SK-MEL-5 (cell line): ENCODE results near the gene PAX8. TPM values are rescaled to one million over a fixed set of nuclear protein-coding genes. Genes with fewer than 3 reads are reported as not detected.

Experiments used
- DNase-seq: peaks from one replicate; pipeline ENCODE4 v3.0.0-alpha.2; 2016; ENCODE audit warnings: low read depth, low spot score
- in situ Hi-C: cut with HindIII; loops from 2 replicates; pipeline ENCODE4 v1.10.0; 2016; ENCODE audit warnings: low sequenced_read_pairs, high pct_unique_total_duplicates, low pct_unique_long_range_greater_than_20kb
- total RNA-seq: library from RNA; depleted of rRNA; stranded (reverse); fragments of >200 nt; shearing (Covaris generic); gene quantifications from 2 replicates; pipeline ENCODE4 v1.2.3, GENCODE V29; 2014

Gene PAX8
- total RNA-seq, 1 experiment from 2014 or later: 0.90 TPM

DNA sequence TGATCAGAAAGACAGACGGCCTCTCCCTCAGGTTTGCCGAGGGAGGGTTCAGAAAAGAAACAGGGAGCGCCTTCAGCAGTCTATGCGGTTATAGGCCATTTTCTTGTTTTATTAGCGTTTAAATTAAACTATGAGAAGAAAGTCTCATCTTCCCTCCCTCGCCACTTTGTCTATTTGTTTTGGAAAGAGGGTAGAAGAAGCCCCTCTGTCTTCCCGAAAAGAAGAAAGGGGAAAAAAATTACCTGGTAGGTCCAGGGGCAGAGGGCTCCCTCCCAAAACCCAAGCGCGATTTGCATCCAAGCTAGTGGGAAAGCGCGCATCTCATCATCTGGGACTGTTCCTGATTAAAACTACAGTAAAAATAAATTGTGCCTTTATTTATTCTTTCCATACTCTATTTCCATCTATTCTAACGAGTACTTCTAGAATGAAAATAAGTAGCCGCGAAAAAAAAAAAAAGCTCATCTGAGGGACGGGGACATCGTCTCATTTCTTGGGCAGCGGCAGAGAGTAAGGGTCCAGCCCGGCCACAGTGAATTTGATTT, 2.4 kb downstream of the PAX8 start:
- in situ Hi-C loops: no loop called here
- no peak for DNase-seq

GRCh38 chr2:113275556-113276215, 3.0 kb downstream of the PAX8 start:
- in situ Hi-C loops: no loop called here
- no peak for DNase-seq

DNA sequence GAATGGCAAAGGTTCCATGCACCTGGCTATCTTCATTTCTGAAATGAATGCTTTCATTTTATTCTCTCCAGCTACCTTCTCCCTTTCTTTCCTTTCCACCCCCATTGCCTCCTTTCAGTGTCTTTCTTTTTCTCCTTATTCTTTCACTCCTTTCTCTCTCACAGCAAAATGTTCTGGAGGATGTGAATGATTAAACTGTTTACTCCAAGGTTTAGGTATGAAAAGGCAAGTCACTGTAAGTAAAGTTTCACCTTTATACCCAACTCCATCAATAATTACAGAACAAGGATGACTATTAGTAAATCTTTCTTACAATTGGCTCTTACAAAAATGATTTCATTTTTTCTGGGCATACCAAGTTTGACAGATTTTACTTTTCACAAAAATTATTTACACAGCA, 4.3 kb downstream of the PAX8 start:
- in situ Hi-C loops: no loop called here
- DNase-seq: no peak

- DNase-seq: no peak
These were observed 4.7 kb downstream of the PAX8 start for GRCh38 chr2:113273981-113274380.

GRCh38 chr2:113273027-113273551, 5.6 kb downstream of the PAX8 start:
- in situ Hi-C loops: no loop called here
- peak; percentile 32 for DNase-seq

More at GRCh38 chr2:113273981-113274380, 4.7 kb downstream of the PAX8 start:
- in situ Hi-C loops: no loop called here

DNA sequence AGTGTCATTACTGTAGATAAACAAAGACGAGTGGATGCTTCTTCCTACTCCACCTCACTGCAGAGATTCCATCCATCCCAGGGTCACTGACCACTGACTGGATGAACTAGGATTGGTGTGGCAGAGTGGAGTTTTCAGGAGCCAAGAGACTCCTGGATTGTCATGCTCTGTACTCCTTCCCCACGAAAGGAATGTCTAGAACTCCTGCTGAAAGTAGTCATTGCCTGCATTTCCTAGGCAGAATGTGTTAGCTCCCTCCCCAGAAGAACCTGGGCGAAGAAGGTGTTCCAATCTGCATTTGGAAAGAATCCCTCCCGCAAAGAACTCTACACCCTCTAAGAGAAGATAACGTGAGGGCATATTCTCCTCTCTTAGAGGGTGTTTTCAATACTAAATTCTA, 6.2 kb downstream of the PAX8 start:
- DNase-seq: no peak
- in situ Hi-C loops: no loop called here

DNA sequence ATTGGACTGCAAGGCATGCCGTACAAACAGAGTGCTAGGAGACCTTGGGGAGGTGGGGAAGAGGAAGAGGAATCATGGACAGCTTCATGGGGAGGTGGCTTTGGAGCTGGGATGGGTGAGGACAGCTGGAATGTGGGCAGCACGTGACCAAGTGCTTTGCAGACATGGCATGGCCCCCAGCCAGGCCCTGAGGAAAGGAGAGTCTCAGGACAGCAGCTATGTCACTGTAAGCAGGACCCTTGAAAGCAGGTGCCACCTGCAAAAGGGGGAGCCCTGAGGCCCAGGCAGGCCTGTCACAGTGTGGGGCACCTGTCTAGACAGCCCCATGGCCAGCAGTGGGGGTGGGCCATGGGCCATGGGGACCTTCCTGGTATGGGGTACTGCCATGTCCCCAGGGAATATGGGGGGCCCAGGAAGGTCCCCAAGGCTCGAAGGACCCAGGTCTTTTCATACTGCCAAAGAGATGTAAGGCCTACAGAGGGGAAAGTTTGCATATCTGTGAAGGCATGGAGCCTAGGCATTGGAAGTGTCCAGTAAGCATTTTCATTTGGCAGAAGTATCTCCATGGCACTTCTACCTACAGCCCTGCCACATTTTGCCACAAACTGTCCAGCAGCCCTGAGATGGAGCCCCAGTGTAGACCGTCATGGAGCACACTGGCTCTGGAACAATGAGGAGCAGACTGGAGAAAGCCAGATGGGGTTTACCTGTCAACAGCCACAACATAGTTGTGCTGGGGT, 9.9 kb downstream of the PAX8 start:
- in situ Hi-C loops: no loop called here
- no peak for DNase-seq

DNA sequence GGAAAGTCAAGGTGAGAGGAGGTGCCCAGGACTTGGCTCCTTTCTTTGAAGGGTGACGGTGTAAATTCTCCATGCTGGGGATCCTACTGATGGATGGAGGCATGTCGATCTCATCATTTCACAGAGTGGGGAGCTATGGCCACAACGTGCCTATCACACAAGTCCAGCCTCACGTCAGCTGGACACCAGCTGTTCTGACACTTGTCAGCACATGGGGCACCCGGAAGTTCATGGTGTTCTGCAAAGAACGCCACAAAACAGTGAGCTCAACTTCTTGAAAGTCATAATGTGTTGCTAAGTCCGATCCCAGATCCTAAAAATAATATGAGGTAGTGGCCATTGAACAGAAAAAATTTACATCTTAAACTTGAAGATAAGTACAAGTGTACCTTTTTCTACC, 12.3 kb downstream of the PAX8 start:
- in situ Hi-C loops: no loop called here
- no peak for DNase-seq

DNA sequence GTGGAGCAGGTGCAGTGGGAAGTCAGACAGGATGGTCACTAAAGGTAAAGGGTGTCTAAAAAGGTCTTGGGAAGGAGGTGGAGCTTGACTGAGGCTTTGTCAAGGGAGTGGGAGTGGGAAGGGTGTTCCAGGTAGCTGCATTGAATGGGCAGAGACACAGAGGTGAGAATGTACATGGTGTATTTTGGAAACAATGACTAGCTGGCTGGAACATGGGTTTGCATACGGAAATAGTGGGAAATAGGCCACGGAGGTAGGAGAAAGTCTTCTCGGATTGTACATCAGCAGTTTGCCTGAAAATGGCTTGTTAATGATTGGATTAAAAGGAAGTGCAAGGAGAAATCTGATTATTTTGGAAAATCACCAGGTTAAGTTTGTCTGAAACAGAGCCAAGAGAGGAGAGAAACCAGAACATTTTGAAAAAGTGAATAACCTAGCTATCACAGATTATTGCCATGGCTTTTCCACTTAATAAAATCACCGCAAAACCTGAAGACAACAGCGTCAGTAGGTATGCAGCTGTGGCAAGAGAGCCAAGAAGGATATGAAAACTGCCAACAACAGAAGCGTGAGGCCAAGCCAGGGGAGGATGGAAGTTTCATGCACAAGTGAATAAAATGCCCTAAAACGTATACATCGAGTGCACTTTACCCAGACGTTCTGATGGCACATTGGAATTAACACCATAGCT, 13.9 kb downstream of the PAX8 start:
- no peak for DNase-seq
- in situ Hi-C loops: no loop called here

DNA sequence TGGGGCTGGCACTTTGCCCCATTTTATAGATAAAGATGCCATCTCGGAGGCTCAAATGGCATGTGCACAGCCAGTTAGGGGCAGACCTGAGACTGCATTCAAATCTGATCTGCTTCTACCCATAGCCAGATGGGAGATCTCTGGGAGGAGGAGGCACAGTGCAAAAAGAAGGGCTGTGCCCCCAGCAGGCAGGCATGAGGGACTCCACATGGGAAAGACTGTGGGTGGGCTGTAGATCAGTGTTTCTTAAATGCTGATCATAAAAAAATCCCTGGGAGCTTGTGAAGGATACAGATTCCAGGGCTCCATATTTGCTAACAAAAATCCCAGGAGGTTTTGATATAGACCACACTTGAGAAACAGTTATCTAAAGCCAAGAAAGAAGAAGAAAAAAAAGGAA, 15.2 kb downstream of the PAX8 start:
- in situ Hi-C loops: no loop called here

DNA sequence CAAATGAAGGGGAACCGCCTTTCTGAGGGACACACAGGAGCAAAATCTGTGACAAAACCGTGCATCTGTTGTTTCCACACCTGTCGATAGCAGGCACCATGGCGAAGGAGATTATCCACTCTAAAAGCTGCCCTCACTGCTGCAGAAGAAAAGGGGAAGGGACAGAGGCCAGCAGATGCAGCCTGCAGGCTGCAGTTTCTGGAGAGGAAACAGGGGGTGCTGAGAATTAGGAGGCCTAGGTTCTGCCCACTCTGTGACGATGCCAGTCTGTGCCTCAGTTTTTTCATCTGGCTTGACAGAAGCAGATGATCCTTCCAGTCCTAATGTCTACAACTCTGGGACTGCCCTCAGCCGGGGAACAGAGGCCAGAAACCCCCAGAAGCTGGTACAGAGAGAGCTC, 17.7 kb downstream of the PAX8 start:
- in situ Hi-C loops: no loop called here
- no peak for DNase-seq

More for the DNA sequence above, 15.2 kb downstream of the PAX8 start:
- no peak for DNase-seq

DNA sequence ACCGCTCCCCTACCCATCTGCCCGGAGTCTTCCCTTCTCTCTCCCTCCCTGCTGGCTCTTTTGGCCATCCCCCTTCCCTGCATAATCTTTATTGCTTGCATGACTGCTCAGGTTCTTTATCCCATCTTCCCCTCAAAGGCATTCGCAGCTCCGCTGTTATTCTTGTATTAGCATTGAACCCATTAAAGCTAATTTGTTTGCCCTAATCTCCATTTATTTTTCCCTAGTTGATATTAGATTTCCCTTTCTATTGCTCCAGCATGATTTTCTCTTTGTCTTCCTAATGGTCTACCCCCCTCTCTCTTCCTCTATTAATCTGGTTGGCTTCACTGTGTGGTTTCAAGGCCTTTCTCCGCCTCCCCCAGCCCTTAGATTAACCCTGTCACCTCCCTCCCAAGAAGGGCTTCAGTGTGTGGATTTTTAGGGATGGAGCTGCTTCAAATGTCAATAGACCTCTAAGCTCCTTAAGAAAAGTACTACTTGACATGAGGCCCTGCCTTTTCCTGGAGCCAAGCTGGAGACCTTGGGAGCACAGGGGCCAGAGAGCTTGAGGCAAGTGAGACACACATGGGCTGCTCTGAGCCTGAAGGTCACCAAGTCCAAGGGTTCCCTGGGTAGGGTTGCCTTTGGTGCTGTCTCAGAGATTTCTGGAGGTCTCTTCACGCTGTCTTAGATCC, 20.1 kb downstream of the PAX8 start:
- DNase-seq: no peak
- in situ Hi-C loops: no loop called here

GRCh38 chr2:113257516-113258264, 21.0 kb downstream of the PAX8 start:
- DNase-seq: no peak
- in situ Hi-C loops: no loop called here

DNA sequence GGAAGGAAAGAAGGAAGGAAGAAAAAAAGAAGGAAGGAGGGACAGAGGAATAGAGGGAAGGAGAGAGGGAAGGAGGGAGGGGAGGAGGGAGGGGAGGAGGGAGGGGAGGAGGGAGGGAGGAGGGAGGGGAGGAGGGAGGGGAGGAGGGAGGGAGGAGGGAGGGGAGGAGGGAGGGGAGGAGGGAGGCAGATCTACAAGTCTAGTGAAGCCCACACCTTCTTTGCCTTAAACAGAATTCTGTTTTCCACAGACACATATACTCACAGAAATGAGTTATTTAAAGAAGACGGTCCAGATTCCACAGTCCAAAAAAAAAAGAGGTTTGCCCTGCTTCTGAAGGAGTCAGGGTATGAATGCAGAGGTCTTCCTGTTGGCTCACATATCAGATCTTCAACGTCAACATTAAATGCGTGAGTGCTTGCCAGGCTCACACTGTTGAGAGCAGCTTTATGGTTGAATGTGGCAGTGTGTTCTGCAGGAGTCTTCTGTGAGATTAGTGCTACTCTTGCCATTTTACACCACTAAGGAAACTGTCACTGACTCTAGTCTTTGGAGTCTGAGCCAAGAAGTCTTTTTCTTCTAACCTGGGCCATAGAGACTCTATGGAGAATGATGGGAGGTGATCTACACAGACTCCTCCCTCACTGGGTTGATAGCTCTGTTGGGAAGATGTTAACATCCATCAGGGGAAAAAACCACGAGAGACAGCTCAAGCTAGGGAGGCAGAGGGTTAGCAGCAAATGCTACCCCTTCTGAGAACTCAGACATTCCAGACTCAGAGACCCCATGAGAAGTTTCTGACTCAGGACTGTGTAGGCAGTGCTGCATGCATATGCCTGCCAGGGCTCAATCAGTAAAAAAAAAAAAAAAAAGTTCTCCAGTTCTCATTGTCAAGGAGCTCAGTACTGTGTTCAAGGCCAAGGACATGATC, 23.3 kb downstream of the PAX8 start:
- DNase-seq: no peak
- in situ Hi-C loops: no loop called here

DNA sequence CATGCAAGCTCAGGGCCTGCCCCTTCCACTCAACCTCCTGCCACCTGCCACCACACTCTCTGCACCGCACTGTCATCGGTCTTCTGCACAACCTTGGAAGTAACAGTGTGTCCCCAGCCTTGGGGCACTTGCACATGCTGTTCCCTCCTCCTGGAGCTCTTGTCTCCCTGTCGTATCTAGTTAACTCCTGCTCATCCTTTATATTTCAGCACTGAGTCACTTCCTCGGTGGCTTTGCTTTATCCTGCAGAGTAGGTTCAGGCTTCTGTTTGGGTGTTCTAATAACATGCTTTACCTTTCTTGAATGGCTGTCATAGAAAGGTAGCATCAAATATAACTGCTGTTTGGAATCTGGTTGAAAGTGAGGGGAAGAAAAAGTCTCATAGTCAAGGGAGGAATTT, 25.3 kb downstream of the PAX8 start:
- in situ Hi-C loops: no loop called here
- DNase-seq: no peak

DNA sequence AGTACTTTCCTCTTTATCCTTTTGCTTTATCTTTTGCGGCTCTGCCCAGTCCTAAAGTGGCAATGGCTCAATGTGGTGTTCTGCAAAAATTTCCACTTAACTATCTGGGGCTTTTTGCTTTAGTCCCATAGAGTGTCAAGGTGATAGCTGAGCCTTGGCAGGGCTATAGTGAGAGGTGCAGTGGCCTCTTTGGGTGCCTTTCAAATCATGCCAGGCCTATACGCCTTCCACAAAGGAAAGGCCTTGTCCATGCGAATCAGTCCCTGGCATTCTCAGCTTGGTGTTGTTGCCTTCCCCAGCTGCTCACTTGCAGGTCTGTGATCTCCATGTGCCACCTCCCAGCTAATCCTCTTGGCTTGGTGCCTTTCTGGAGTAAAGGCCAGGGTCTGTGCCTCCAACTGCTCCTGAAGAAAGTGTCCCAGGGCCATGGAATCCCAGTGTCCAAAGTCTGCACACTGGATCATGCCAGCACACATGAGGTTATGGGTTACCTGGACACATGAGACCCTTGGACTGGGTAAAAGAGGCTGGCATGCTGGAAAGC, 26.6 kb downstream of the PAX8 start:
- DNase-seq: no peak

More for the DNA sequence above, 26.6 kb downstream of the PAX8 start:
- in situ Hi-C loops: no loop called here
